Activated naive CD8-positive, alpha-beta T cell treated with anti-CD3 and anti-CD28 coated beads, Interleukin-2, amount 50 U/mL, for 24 hours (primary cell): ENCODE data around the gene DCXR.

Experiments
- ATAC-seq: fragments of 150-1000 bp; cut with Tn5 transposase; one replicate; pipeline ENCODE4 v1.10.0; 2021
- DNase-seq: peaks from one replicate; pipeline ENCODE4 v3.0.0; 2021
- H3K27ac Mint-ChIP-seq: one replicate; pipeline ENCODE4 v1.8.0; 2021; ENCODE audit warnings: mild to moderate bottlenecking, mixed read lengths
- H3K27me3 Mint-ChIP-seq: one replicate; pipeline ENCODE4 v1.8.0; 2021; ENCODE audit warnings: mixed read lengths
- H3K36me3 Mint-ChIP-seq: one replicate; pipeline ENCODE4 v1.8.0; 2021; ENCODE audit warnings: low read depth, mixed read lengths
- H3K4me1 Mint-ChIP-seq: one replicate; pipeline ENCODE4 v1.8.0; 2021; ENCODE audit warnings: mixed read lengths
- H3K4me3 Mint-ChIP-seq: one replicate; pipeline ENCODE4 v1.8.0; 2021; ENCODE audit warnings: mild to moderate bottlenecking, moderate library complexity, mixed read lengths
- H3K9me3 Mint-ChIP-seq: one replicate; pipeline ENCODE4 v1.8.0; 2021; ENCODE audit warnings: mixed read lengths

Gene DCXR

GRCh38 chr17:82053556-82054263, 16.2 kb upstream of the DCXR start:
- ATAC-seq, result no peak
- no peaks in the 10 kb centered on the region for H3K9me3 Mint-ChIP-seq
- H3K4me3 Mint-ChIP-seq, result peak overlapping the region; percentile 81
- DNase-seq, result no peak
- no peaks in the 10 kb centered on the region for H3K27me3 Mint-ChIP-seq
- peaks cover 18% of the 10 kb centered on the region for H3K4me1 Mint-ChIP-seq
- peaks cover 5% of the 10 kb centered on the region for H3K36me3 Mint-ChIP-seq
- peak overlapping the region; percentile 39 for H3K27ac Mint-ChIP-seq

GRCh38 chr17:82053130-82053529, 15.6 kb upstream of the DCXR start:
- Mint-ChIP-seq H3K27ac (peak overlapping the region; percentile 39), H3K27me3 (no peaks in the 10 kb centered on the region), H3K9me3 (no peaks in the 10 kb centered on the region), H3K4me3 (peak overlapping the region; percentile 81), H3K36me3 (peaks cover 5% of the 10 kb centered on the region), H3K4me1 (peaks cover 18% of the 10 kb centered on the region)
- DNase-seq, result no peak
- no peak for ATAC-seq

GRCh38 chr17:82052638-82053059, 15.2 kb upstream of the DCXR start:
- H3K36me3 Mint-ChIP-seq, result peaks cover 2% of the 10 kb centered on the region

DNA sequence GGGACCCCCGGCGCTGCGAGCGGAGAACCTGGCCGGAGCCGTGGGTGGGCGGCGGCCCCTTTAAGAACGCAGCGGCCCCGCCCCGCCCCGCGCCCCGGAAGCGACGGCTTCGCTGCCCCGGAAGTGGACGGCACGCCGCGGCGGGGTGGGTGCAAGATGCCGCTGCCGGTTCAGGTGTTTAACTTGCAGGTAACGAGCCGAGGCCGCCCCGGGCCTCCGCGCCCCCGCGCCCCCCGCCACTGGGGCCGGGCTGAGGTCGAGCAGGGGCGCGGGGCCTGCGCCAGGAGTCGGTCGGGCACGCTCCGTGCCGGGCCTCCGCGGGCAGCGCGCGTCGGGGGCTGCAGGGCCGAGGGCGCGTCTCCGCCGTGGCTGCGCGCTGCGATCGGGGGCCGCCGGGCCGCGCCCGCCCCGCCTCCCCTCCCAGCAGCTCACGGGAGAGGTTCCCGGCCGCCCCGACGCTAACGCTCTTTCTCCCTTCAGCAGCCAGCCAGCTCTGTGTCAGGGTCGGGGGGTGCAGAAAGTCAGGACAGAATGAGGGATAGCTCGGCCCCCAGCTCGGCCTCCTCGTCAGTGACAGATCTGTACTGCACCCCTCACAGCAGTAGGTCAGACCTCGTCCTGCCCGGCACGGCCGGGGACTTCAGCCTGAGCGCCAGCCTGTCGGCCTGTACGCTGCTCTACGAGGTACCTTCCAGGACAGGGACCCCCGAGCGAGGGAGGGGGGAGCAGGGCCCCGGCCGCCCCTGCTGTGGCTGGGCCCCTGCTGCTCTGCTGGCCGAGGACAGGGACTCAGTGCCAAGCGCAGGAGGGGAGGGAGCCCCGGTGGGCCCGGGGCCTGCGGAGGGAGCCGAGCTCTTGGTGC, 14.5 kb upstream of the DCXR start, which contains the start of the genes GPS1 and RFNG:
GPS1 (plus strand) TSS at position 123 of the 862 bp plus-strand sequence; CDS start at position 157, 34 bp downstream.
RFNG (minus strand) TSS at position 36 of the 862 bp plus-strand sequence. CDS start 45 bp downstream, outside the sequence.
- Mint-ChIP-seq H3K27ac (peak within 1 kb of the TSS; percentile 46), H3K4me1 (peaks cover 18% of the 10 kb centered on the region), H3K4me3 (peak within 1 kb of the TSS; percentile 81), H3K36me3 (peaks cover 2% of the 10 kb centered on the region), H3K9me3 (no peaks in the 10 kb centered on the region), H3K27me3 (no peaks in the 10 kb centered on the region)
- DNase-seq, result peak; percentile 91
- ATAC-seq, result peak; percentile 76

More at GRCh38 chr17:82052638-82053059, 15.2 kb upstream of the DCXR start:
- Mint-ChIP-seq H3K27me3 (no peaks in the 10 kb centered on the region), H3K4me1 (peaks cover 18% of the 10 kb centered on the region), H3K9me3 (no peaks in the 10 kb centered on the region), H3K4me3 (peak overlapping the region; percentile 81), H3K27ac (peak overlapping the region; percentile 46)
- no peak for DNase-seq
- no peak for ATAC-seq

DNA sequence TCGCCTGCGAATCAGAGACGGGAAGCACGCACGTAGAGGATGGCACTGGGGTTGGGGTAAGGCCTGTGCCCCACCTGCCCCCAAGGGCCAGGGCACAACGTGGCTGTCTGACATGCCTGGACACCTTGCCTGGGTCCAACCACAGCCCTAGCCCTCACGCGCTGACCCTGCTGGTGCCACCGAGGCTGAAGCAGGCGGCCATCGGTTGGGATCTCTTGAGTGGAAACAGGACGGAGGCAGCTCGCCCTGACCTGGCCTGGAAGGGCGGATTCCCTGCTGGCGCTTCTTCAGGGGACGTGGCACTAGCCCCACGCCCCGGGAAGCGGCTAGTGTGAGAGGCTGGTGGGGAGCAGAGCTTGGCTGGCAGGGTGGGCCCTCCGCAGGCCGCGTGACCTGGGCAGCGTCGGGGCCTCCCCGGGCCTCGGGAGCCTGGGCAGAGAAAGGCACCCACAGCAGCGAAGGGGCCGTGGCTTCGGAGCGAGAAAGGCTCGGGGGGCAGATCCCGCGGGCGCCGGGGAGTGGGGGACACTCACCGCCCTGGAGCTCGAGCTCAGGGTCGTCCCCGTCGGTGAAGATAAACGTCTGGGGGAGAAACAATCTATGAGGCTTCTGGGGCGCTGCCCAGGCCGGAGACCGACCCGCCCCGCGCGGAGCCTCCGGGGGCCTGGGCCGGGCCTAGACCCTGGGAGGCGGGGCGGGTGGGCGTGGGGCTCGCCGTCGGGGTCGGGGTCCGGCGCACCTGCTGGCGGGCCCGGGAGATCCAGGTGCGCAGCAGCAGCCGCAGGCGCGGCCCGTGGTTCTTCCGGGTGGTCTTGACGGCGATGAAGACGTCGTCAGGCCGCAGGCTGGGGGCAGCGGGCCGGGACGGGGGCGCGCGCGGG, 13.5 kb upstream of the DCXR start:
- DNase-seq, result no peak
- H3K4me1 Mint-ChIP-seq, result peaks cover 18% of the 10 kb centered on the region
- peak overlapping the region; percentile 77 for H3K4me3 Mint-ChIP-seq
- H3K27ac Mint-ChIP-seq, result peak overlapping the region; percentile 39
- no peak for ATAC-seq
- H3K36me3 Mint-ChIP-seq, result peaks cover under 1% of the 10 kb centered on the region
- no peaks in the 10 kb centered on the region for H3K9me3 Mint-ChIP-seq
- H3K27me3 Mint-ChIP-seq, result no peaks in the 10 kb centered on the region

GRCh38 chr17:82050152-82050760, 12.8 kb upstream of the DCXR start:
- Mint-ChIP-seq H3K36me3 (no peaks in the 10 kb centered on the region), H3K4me3 (peak overlapping the region; percentile 77), H3K9me3 (no peaks in the 10 kb centered on the region), H3K27ac (no peak overlapping the region), H3K27me3 (no peaks in the 10 kb centered on the region), H3K4me1 (peaks cover 18% of the 10 kb centered on the region)
- no peak for DNase-seq
- no peak for ATAC-seq

DNA sequence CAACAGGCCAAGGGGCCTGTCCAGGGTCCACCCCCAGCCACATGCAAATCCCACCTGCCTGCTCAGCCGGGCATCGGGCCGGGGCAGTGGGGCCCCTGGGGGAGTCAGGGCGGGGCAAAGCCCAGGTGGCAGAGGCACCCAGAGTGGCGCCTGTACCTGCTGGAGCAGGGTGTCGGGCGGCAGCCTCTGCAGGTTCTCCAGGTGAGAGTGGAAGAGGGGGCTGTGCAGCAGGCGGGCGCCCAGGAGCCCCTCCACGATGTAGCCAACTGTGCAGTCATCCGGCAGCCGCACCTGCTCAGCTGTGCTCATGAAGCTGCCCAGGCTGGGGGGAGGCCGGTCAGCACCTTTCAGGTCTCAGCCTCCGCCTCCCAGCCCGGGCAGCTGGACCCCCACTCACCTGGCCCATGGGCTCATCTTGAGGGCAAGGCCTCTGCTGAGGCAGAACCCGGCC, 12.0 kb upstream of the DCXR start:
- H3K27ac Mint-ChIP-seq, result no peak overlapping the region

DNA sequence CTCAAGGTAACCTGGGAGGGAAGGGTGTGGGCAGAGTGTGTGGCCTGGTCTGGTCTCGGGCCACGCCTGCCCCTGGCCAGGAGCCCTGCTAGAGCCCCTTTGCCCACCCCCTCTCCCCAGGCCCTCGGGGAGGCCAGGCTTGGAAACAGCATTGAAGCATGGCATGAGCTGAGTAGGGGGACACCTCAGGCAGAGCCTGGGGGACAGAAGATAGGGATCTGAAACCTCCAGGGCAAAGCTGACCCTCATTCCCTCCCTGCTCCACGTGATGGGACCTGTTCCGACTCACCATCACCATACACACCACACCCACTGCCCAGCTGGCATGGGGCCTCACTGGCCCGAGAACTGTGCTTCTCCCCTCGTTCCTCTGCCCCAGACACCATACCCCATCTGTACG, 11.6 kb upstream of the DCXR start:
- Mint-ChIP-seq H3K9me3 (no peaks in the 10 kb centered on the region), H3K4me1 (peaks cover 18% of the 10 kb centered on the region), H3K36me3 (no peaks in the 10 kb centered on the region), H3K4me3 (no peak overlapping the region), H3K27me3 (no peaks in the 10 kb centered on the region), H3K27ac (no peak overlapping the region)
- ATAC-seq (no peak), DNase-seq (no peak)

More for the DNA sequence above, 12.0 kb upstream of the DCXR start:
- Mint-ChIP-seq H3K4me1 (peaks cover 18% of the 10 kb centered on the region), H3K4me3 (no peak overlapping the region), H3K36me3 (no peaks in the 10 kb centered on the region), H3K9me3 (no peaks in the 10 kb centered on the region), H3K27me3 (no peaks in the 10 kb centered on the region)
- no peak for ATAC-seq
- DNase-seq, result no peak

GRCh38 chr17:82048571-82048971, 11.1 kb upstream of the DCXR start:
- DNase-seq (no peak), ATAC-seq (no peak)
- Mint-ChIP-seq H3K27me3 (no peaks in the 10 kb centered on the region), H3K36me3 (no peaks in the 10 kb centered on the region), H3K4me1 (peaks cover 16% of the 10 kb centered on the region), H3K9me3 (no peaks in the 10 kb centered on the region), H3K4me3 (no peak overlapping the region), H3K27ac (no peak overlapping the region)

DNA sequence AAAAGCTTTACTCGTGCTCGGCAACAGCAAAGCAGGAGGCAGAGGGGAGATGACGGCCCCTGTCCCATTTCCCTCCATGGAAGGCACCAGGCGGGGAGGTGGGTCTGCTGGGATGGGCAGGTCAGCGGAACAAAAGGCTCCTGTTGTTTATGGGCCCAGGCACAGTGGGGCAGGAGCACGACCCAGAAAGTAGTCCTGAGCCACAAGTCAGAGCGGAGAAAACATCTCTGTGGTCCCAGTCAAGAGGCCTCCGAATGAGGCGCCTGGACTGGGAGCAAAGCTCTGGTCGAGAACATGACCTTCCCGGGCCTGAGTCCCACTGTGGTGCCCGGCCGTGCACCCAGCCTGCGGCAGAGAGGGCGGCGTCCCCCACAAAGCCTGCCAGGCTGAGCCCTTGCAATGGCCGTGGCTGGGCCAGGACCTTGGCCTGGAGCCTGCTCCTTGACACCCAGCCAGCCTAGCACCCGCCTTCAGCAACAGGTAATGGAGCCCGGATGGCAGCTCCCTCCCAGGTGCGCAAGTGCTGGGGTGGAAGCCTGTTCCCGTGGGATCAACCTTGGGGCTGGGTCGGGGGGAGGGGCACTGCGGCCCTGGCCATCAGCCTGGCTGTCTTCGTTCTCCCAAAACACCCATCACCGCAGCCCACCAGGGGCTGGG, 10.5 kb upstream of the DCXR start:
- Mint-ChIP-seq H3K36me3 (no peaks in the 10 kb centered on the region), H3K4me3 (no peak overlapping the region), H3K27ac (no peak overlapping the region), H3K27me3 (no peaks in the 10 kb centered on the region), H3K9me3 (no peaks in the 10 kb centered on the region), H3K4me1 (peaks cover 11% of the 10 kb centered on the region)
- ATAC-seq (no peak), DNase-seq (no peak)

GRCh38 chr17:82047379-82047778, 9.9 kb upstream of the DCXR start:
- no peak overlapping the region for H3K4me3 Mint-ChIP-seq
- H3K27me3 Mint-ChIP-seq, result no peaks in the 10 kb centered on the region
- no peaks in the 10 kb centered on the region for H3K36me3 Mint-ChIP-seq
- no peak overlapping the region for H3K27ac Mint-ChIP-seq
- peaks cover 7% of the 10 kb centered on the region for H3K4me1 Mint-ChIP-seq
- DNase-seq (no peak), ATAC-seq (no peak)
- no peaks in the 10 kb centered on the region for H3K9me3 Mint-ChIP-seq

GRCh38 chr17:82046903-82047302, 9.4 kb upstream of the DCXR start:
- Mint-ChIP-seq H3K27me3 (no peaks in the 10 kb centered on the region), H3K4me1 (peaks cover 7% of the 10 kb centered on the region), H3K27ac (no peak overlapping the region), H3K36me3 (no peaks in the 10 kb centered on the region), H3K9me3 (no peaks in the 10 kb centered on the region), H3K4me3 (no peak overlapping the region)
- DNase-seq, result no peak
- no peak for ATAC-seq

- Mint-ChIP-seq H3K27ac (no peak overlapping the region), H3K4me1 (peaks cover 7% of the 10 kb centered on the region), H3K4me3 (no peak overlapping the region), H3K9me3 (no peaks in the 10 kb centered on the region), H3K36me3 (no peaks in the 10 kb centered on the region), H3K27me3 (no peaks in the 10 kb centered on the region)
- ATAC-seq (no peak), DNase-seq (no peak)
Measured at GRCh38 chr17:82045936-82046484, 8.5 kb upstream of the DCXR start.
